HEK293 (cell line): ENCODE data around the gene DSCAML1.
A peak's percentile ranks its signal among the peaks of the same experiment; 100 is the strongest.

Experiments
- CTCF ChIA-PET: fragments of 350-600 bp; formaldehyde crosslinking; extraction: SDS; loops from one replicate; lab custom pipeline; 2021; ENCODE audit warnings: antibody characterized with exemption; lab: Yijun Ruan, JAX
- POLR2A ChIA-PET: fragments of 300-600 bp; formaldehyde crosslinking; extraction: SDS; loops from one replicate; lab custom pipeline; 2020; ENCODE audit warnings: antibody characterized with exemption, inconsistent platforms; lab: Yijun Ruan, JAX
- H3K27ac ChIP-seq: fragments of 200-500 bp; sonication (Bioruptor generic); 2 replicates; pipeline ENCODE4 v1.5.1; 2014; ENCODE audit warnings: low read depth, low read length, control low read depth, inconsistent platforms; ENCODE audit errors: extremely low read depth
- H3K36me3 ChIP-seq, 2 experiments: fragments of 200-500 bp in 1 of 2; sonication (Bioruptor generic) in 1 of 2; 1 replicate in 1 of 2; 2 replicates in 1 of 2; pipeline ENCODE4 v1.5.1; 2014 to 2017; ENCODE audit warnings: inconsistent platforms in 2 of 2, low read length in 2 of 2; ENCODE audit not compliant: control insufficient read depth in 2 of 2, insufficient read depth in 1 of 2
- H3K4me1 ChIP-seq: fragments of 200-500 bp; sonication (Bioruptor generic); 2 replicates; pipeline ENCODE4 v1.5.1; 2014; ENCODE audit warnings: mild to moderate bottlenecking, low read length, inconsistent platforms; ENCODE audit not compliant: control insufficient read depth, insufficient read depth
- H3K4me3 ChIP-seq: 2 replicates; pipeline ENCODE4 v1.5.1; 2011; ENCODE audit warnings: low read depth, mild to moderate bottlenecking, control low read depth, low read length, moderate library complexity
- H3K9me3 ChIP-seq: fragments of 200-500 bp; sonication (Bioruptor generic); 2 replicates; pipeline ENCODE4 v1.5.1; 2014; ENCODE audit warnings: low read depth, low read length, inconsistent platforms; ENCODE audit not compliant: control insufficient read depth, insufficient read depth
- BCL11B ChIP-seq: fragments of 450-650 bp; formaldehyde crosslinking; IDR thresholded peaks from 2 replicates; pipeline ENCODE4 v1.5.1; 2016; ENCODE audit warnings: low read depth, missing biosample characterization, missing genetic modification characterization
- FEZF1 ChIP-seq: fragments of 450-650 bp; formaldehyde crosslinking; IDR thresholded peaks from 2 replicates; pipeline ENCODE4 v1.5.1; 2016; ENCODE audit warnings: missing biosample characterization, missing genetic modification characterization
- GLIS1 ChIP-seq: fragments of 450-650 bp; formaldehyde crosslinking; IDR thresholded peaks from 2 replicates; pipeline ENCODE4 v1.5.1; 2016; ENCODE audit warnings: missing biosample characterization, missing genetic modification characterization
- KLF1 ChIP-seq: fragments of 450-650 bp; formaldehyde crosslinking; IDR thresholded peaks from 2 replicates; pipeline ENCODE4 v1.5.1; 2016; ENCODE audit warnings: missing biosample characterization, missing genetic modification characterization
- KLF17 ChIP-seq: fragments of 450-650 bp; formaldehyde crosslinking; IDR thresholded peaks from 2 replicates; pipeline ENCODE4 v1.5.1; 2016; ENCODE audit warnings: missing biosample characterization, missing genetic modification characterization
- KLF7 ChIP-seq: fragments of 450-650 bp; formaldehyde crosslinking; IDR thresholded peaks from 2 replicates; pipeline ENCODE4 v1.5.1; 2016; ENCODE audit warnings: missing biosample characterization, missing genetic modification characterization, borderline replicate concordance
- OVOL3 ChIP-seq: fragments of 450-650 bp; formaldehyde crosslinking; IDR thresholded peaks from 2 replicates; pipeline ENCODE4 v1.5.1; 2016; ENCODE audit warnings: missing biosample characterization, missing genetic modification characterization
- RBAK ChIP-seq: fragments of 450-650 bp; formaldehyde crosslinking; IDR thresholded peaks from 2 replicates; pipeline ENCODE4 v1.5.1; 2016; ENCODE audit warnings: missing biosample characterization, missing genetic modification characterization
- ZBTB20 ChIP-seq: fragments of 450-650 bp; formaldehyde crosslinking; IDR thresholded peaks from 2 replicates; pipeline ENCODE4 v1.5.1; 2016; ENCODE audit warnings: missing biosample characterization, missing genetic modification characterization
- ZFP3 ChIP-seq: fragments of 450-650 bp; formaldehyde crosslinking; IDR thresholded peaks from 2 replicates; pipeline ENCODE4 v1.5.1; 2016; ENCODE audit warnings: low read depth, missing biosample characterization, missing genetic modification characterization
- ZFP41 ChIP-seq: fragments of 450-650 bp; formaldehyde crosslinking; IDR thresholded peaks from 2 replicates; pipeline ENCODE4 v1.5.1; 2016; ENCODE audit warnings: missing biosample characterization, missing genetic modification characterization, borderline replicate concordance
- ZIC2 ChIP-seq: fragments of 450-650 bp; formaldehyde crosslinking; IDR thresholded peaks from 2 replicates; pipeline ENCODE4 v1.5.1; 2016; ENCODE audit warnings: missing biosample characterization, missing genetic modification characterization
- ZNF157 ChIP-seq: fragments of 450-650 bp; formaldehyde crosslinking; IDR thresholded peaks from 2 replicates; pipeline ENCODE4 v1.5.1; 2016; ENCODE audit warnings: missing biosample characterization, missing genetic modification characterization
- ZNF16 ChIP-seq: fragments of 450-650 bp; formaldehyde crosslinking; IDR thresholded peaks from 2 replicates; pipeline ENCODE4 v1.5.1; 2016; ENCODE audit warnings: low read depth, missing biosample characterization, missing genetic modification characterization
- ZNF184 ChIP-seq: fragments of 450-650 bp; IDR thresholded peaks from 2 replicates; pipeline ENCODE4 v1.5.1; 2018; ENCODE audit warnings: missing biosample characterization, mild to moderate bottlenecking, missing genetic modification characterization
- ZNF211 ChIP-seq: fragments of 450-650 bp; formaldehyde crosslinking; IDR thresholded peaks from 2 replicates; pipeline ENCODE4 v1.5.1; 2016; ENCODE audit warnings: low read depth, missing biosample characterization, missing genetic modification characterization
- ZNF23 ChIP-seq: fragments of 450-650 bp; formaldehyde crosslinking; IDR thresholded peaks from 2 replicates; pipeline ENCODE4 v1.5.1; 2016; ENCODE audit warnings: missing biosample characterization, missing genetic modification characterization, borderline replicate concordance
- ZNF350 ChIP-seq: fragments of 450-650 bp; formaldehyde crosslinking; IDR thresholded peaks from 2 replicates; pipeline ENCODE4 v1.5.0; 2017; ENCODE audit warnings: missing biosample characterization, mild to moderate bottlenecking, missing genetic modification characterization
- ZNF391 ChIP-seq: fragments of 450-650 bp; formaldehyde crosslinking; IDR thresholded peaks from 2 replicates; pipeline ENCODE4 v1.5.1; 2016; ENCODE audit warnings: low read depth, missing biosample characterization, missing genetic modification characterization, borderline replicate concordance
- ZNF404 ChIP-seq: fragments of 450-650 bp; formaldehyde crosslinking; IDR thresholded peaks from 2 replicates; pipeline ENCODE4 v1.5.1; 2017; ENCODE audit warnings: missing biosample characterization, missing genetic modification characterization
- ZNF416 ChIP-seq: fragments of 450-650 bp; formaldehyde crosslinking; IDR thresholded peaks from 2 replicates; pipeline ENCODE4 v1.5.1; 2016; ENCODE audit warnings: missing biosample characterization, missing genetic modification characterization
- ZNF514 ChIP-seq: fragments of 450-650 bp; formaldehyde crosslinking; IDR thresholded peaks from 2 replicates; pipeline ENCODE4 v1.5.1; 2016; ENCODE audit warnings: missing biosample characterization, missing genetic modification characterization
- ZNF544 ChIP-seq: fragments of 450-650 bp; formaldehyde crosslinking; IDR thresholded peaks from 2 replicates; pipeline ENCODE4 v1.5.0; 2017; ENCODE audit warnings: missing biosample characterization, missing genetic modification characterization
- ZNF629 ChIP-seq: fragments of 450-650 bp; formaldehyde crosslinking; IDR thresholded peaks from 2 replicates; pipeline ENCODE4 v1.5.1; 2017; ENCODE audit warnings: missing biosample characterization, missing genetic modification characterization
- ZNF654 ChIP-seq: fragments of 450-650 bp; formaldehyde crosslinking; IDR thresholded peaks from 2 replicates; pipeline ENCODE4 v1.5.1; 2016; ENCODE audit warnings: low read depth, missing biosample characterization, missing genetic modification characterization
- ZNF670 ChIP-seq: fragments of 450-650 bp; formaldehyde crosslinking; IDR thresholded peaks from 2 replicates; pipeline ENCODE4 v1.5.1; 2016; ENCODE audit warnings: missing biosample characterization, missing genetic modification characterization, low read depth
- ZNF792 ChIP-seq: fragments of 450-650 bp; formaldehyde crosslinking; IDR thresholded peaks from 2 replicates; pipeline ENCODE4 v1.5.1; 2016; ENCODE audit warnings: missing biosample characterization, missing genetic modification characterization
- TF ChIP-seq, protein P1 (sequence below): IDR thresholded peaks from 2 replicates; pipeline ENCODE4 v1.6.1; 2011; ENCODE audit warnings: mild to moderate bottlenecking, low read depth, low read length, borderline replicate concordance

Gene DSCAML1

GRCh38 chr11:117462864-117463247, 334.2 kb downstream of the DSCAML1 start:
- no peaks in the 10 kb centered on the region for H3K4me1 ChIP-seq
- CTCF ChIA-PET = interaction anchor here (1.2 kb wide), 1 partner anchor 19 kb away, joined by 3 read pairs; no protein-coding TSS in a partner anchor

GRCh38 chr11:117462183-117462863, 334.7 kb downstream of the DSCAML1 start:
- CTCF ChIA-PET = no interaction called here

More at GRCh38 chr11:117462864-117463247, 334.2 kb downstream of the DSCAML1 start:
- POLR2A ChIA-PET = no interaction called here
- no peaks in the 10 kb centered on the region for H3K9me3 ChIP-seq
- no peak overlapping the region for H3K4me3 ChIP-seq
- H3K27ac ChIP-seq = no peak overlapping the region
- no peaks in the 10 kb centered on the region for H3K36me3 ChIP-seq
- TF ChIP-seq ZNF404 (tag by site-specific recombination) (no peak), GLIS1 (tag by site-specific recombination) (no peak), KLF17 (tag by site-specific recombination) (peak; percentile 53; the same call in 1 of the 2 replicates), ZIC2 (tag by site-specific recombination) (0 out of 2 replicates have a peak, but pooled peaks have one; percentile 16), OVOL3 (tag by site-specific recombination) (no peak), KLF1 (peak; percentile 85)
- TF ChIP-seq, protein P1, sequence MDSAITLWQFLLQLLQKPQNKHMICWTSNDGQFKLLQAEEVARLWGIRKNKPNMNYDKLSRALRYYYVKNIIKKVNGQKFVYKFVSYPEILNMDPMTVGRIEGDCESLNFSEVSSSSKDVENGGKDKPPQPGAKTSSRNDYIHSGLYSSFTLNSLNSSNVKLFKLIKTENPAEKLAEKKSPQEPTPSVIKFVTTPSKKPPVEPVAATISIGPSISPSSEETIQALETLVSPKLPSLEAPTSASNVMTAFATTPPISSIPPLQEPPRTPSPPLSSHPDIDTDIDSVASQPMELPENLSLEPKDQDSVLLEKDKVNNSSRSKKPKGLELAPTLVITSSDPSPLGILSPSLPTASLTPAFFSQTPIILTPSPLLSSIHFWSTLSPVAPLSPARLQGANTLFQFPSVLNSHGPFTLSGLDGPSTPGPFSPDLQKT = no peak

DNA sequence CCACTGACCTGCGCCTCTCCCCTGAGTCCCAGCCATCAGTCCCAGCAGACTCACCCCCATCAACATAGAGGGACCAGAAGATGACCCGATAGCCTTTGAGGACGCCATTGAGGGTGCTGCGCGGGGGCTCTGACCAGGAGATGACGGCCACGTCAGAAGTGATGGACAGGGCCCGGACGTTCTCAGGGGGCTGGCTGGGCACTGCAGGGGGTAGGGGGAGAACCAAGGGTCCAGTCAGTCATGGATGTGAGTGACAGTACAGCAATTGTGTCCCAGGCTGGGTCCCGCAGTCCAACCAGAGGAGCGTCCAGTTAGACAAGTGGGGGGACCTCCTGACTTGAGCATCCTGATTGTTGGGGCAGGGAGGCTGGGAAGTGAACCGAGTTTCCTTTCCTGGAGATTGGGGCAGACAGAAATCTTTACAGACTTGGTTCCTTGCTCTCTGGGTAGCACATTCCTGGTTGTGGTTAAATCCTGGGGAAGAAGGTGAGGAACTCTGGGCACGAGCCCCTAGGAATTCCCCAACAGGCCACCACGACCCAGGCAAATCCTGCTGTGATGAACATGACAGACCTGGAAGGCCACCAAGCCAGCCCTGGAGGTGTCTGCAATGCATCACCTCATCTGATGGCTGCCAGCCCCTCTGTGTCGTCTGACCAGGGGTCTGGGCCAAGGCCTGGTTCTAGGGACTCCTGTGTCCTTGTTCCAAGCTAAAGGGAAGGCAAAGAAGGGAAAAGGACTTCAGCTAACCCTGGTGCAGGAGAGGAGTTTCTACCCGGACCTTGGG, 335.4 kb downstream of the DSCAML1 start:
- H3K4me3 ChIP-seq = no peak overlapping the region
- no peaks in the 10 kb centered on the region for H3K36me3 ChIP-seq
- CTCF ChIA-PET = interaction anchor here (0.6 kb wide), 1 partner anchor 135 kb away, joined by 4 read pairs; no protein-coding TSS in a partner anchor
- no peak overlapping the region for H3K27ac ChIP-seq
- POLR2A ChIA-PET = no interaction called here
- no peaks in the 10 kb centered on the region for H3K4me1 ChIP-seq
- H3K9me3 ChIP-seq = no peaks in the 10 kb centered on the region
- TF ChIP-seq BCL11B (no peak), ZNF350 (no peak), ZNF211 (no peak), ZNF629 (tag by site-specific recombination) (no peak), ZFP41 (tag by site-specific recombination) (no peak), ZNF654 (tag by site-specific recombination) (no peak), ZNF670 (tag by site-specific recombination) (no peak)
- TF ChIP-seq, all 188 proteins: peak for 0

More at GRCh38 chr11:117462183-117462863, 334.7 kb downstream of the DSCAML1 start:
- no peak overlapping the region for H3K4me3 ChIP-seq
- H3K9me3 ChIP-seq = no peaks in the 10 kb centered on the region
- POLR2A ChIA-PET = no interaction called here
- H3K27ac ChIP-seq = no peak overlapping the region
- no peak for TF ChIP-seq RBAK (tag by site-specific recombination)
- no peak for TF ChIP-seq KLF7 (tag by site-specific recombination)
- TF ChIP-seq ZNF514 = no peak
- no peak for TF ChIP-seq ZNF416
- no peak for TF ChIP-seq ZNF391 (tag by site-specific recombination)
- TF ChIP-seq ZNF792 (tag by site-specific recombination) = no peak
- TF ChIP-seq ZFP3 = no peak
- TF ChIP-seq ZBTB20 (tag by site-specific recombination) = no peak
- TF ChIP-seq ZNF184 (tag by site-specific recombination) = no peak
- TF ChIP-seq ZNF23 = no peak
- TF ChIP-seq ZNF157 = no peak
- TF ChIP-seq ZNF16 (tag by site-specific recombination) = no peak
- TF ChIP-seq ZNF544 = no peak
- TF ChIP-seq FEZF1 (tag by site-specific recombination) = no peak
- H3K36me3 ChIP-seq = no peaks in the 10 kb centered on the region
- no peaks in the 10 kb centered on the region for H3K4me1 ChIP-seq
